ENCODE measurements around the gene EPOP.

The EPOP gene

DNA sequence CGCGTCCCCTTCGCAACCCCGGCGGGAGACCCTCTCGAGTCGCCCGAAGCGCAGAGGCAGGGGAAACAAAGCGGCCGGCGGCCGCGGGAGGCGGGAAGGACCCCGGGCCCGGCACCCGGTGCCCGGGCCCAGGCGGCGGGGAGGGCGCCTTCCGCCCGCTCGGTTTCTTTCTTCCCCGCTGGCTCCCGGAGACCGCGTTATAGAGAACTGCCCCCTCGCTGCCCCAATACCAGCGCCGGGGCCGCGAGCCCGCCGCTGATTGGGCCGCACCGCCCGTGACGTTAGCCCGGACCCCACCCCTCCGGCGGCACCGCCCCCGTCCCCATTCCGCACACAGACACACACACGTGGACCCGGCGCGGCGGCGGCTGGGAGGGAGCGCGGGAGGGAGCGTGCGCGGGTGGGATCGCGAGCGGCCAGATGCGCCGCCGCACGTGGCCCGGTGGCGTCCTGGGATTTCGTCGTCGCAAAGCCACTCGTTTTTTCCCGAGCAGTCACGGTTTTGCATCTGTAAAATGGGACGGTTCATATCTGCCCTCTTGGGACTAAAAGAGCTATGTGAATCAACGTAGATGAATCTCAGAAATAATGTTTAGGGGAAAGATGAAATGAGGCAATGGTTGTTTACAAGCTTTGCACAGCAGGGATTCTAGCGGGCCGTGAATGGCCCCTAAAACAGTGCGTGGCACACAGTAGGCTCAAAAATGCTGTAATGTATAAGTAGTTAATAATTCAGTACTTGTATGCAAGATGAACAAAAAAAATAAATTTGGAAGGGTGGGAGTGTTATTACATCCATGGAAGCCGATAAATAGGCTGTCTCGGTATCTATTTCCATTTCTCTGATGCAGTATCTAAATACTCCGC, at the start of gene EPOP:
Gene EPOP, minus strand, starts transcription at position 209 of the 867 bp plus-strand sequence. CDS start 462 bp downstream, outside the sequence.
- peak; percentile 57 for DNase-seq (ENCODE audit: low spot score)

DNA sequence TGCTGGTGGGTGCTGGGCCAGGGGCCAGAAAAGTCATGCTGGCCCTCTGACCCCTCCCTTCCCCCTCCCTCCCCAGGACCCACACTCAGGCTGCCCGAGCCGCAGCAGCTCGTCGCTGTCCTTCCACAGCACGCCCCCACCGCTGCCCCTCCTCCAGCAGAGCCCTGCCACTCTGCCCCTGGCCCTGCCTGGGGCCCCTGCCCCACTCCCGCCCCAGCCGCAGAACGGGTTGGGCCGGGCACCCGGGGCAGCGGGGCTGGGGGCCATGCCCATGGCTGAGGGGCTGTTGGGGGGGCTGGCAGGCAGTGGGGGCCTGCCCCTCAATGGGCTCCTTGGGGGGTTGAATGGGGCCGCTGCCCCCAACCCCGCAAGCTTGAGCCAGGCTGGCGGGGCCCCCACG, 47.0 kb upstream of the EPOP start:
- no peak for DNase-seq (ENCODE audit: low spot score)

DNA sequence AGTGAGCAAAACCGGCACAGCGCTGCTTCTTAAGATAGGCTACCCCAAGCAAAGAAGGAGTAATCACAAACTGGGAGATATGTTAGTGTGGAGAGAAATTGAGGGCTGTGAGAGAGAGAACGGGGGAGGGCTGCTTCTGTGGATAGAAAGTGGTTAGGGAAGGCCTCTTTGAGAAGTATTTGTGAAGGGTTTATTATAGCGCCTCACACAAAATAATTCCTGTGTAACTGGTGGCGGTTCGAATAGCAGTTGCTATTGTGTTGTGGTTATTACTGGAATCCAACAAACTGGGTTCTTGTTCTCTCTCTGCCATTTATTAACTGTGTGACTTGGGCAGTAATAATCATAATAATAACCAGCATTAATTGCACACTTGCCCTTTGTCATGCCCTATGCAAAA, 46.2 kb upstream of the EPOP start:
- no peak for DNase-seq (ENCODE audit: low spot score)

DNA sequence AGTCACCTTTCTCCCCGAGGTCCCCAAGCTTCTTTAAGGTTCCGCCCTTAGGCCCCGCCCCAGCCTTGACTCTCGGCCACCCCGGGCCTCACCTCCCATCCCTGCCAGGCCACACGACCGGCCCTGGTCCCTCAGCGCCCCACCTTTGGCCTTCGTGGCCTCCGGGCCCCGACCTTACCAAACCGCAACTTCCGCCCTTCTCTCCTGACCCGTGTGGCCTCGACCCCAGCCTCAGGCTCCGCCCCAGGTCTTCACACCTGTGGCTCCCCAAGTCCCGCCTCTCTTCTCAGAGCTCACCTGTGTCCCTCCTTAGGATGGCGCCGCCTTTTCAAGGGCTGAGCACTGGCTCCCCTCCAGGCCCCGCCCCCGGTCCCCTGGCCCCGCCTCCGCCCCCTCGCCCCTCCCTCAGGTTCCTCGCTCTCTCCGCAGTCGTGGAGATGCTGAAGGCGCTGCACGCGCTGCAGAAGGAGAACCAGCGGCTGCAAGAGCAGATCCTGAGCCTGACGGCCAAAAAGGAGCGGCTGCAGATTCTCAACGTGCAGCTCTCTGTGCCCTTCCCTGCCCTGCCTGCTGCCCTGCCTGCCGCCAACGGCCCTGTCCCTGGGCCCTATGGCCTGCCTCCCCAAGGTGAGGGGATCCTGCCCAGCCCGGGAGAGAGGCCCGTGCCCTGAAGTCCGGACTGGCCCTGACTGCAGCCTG, 45.3 kb upstream of the EPOP start:
- DNase-seq (ENCODE audit: low spot score) = no peak

DNA sequence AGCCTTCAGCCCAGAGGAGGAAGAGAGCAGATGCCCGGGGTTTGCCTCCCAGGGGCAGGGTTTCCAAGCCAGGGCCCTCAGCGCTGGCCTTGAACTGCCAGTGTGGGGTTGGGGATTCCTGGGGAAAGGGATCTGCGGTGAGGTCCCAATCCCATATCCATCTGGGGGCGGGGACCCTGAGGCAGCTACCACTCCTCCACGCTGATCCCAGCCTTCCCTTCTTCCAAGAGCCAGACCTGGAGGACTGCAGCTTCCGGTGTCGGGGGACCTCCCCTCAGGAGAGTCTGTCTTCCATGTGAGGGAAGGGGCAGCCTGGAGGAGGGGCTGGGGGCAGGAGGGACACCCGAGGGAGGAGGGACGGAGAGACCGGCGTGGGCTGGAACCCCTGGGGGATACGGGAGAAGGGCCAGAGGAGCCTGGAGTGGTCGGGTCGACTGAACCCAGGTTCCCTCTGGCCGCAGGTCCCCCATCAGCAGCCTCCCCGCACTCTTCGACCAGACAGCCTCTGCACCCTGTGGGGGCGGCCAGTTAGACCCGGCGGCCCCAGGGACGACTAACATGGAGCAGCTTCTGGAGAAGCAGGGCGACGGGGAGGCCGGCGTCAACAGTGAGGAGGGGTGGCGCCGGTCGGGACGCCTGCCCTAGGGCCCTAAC, 44.7 kb upstream of the EPOP start:
- no peak for DNase-seq (ENCODE audit: low spot score)

DNA sequence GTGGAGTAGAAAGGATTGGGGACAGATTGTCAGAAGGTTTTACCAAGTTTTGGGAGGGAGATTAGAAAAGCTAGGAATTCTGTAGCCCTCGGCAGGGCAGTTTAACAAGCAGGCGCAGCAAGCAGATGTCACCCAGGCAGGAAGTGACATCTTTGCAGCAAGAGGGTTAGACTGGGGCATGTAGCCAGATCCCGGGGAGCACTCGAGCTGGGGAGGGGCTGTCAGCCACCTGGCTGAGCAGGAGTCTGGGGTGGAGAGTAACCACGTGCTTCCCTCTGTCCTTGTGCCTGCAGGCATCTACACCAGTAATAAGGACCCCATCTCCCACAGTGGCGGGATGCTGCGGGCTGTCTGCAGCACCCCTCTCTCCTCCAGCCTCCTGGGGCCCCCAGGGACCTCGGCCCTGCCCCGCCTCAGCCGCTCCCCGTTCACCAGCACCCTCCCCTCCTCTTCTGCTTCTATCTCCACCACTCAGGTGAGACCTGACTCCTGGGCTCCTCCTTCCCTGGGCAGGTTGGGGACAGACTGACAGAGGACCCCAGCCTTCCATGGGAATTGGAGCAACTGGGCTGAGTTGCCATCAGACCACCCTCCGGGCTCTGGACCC, 42.5 kb upstream of the EPOP start:
- no peak for DNase-seq (ENCODE audit: low spot score)

DNA sequence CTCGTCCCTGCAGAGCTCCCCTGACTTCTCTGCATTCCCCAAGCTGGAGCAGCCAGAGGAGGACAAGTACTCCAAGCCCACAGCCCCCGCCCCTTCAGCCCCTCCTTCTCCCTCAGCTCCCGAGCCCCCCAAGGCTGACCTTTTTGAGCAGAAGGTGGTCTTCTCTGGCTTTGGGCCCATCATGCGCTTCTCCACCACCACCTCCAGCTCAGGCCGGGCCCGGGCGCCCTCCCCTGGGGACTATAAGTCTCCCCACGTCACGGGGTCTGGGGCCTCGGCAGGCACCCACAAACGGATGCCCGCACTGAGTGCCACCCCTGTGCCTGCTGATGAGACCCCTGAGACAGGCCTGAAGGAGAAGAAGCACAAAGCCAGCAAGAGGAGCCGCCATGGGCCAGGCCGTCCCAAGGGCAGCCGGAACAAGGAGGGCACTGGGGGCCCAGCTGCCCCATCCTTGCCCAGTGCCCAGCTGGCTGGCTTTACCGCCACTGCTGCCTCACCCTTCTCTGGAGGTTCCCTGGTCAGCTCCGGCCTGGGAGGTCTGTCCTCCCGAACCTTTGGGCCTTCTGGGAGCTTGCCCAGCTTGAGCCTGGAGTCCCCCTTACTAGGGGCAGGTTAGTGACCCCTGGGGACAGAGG, 41.7 kb upstream of the EPOP start:
- no peak for DNase-seq (ENCODE audit: low spot score)

DNA sequence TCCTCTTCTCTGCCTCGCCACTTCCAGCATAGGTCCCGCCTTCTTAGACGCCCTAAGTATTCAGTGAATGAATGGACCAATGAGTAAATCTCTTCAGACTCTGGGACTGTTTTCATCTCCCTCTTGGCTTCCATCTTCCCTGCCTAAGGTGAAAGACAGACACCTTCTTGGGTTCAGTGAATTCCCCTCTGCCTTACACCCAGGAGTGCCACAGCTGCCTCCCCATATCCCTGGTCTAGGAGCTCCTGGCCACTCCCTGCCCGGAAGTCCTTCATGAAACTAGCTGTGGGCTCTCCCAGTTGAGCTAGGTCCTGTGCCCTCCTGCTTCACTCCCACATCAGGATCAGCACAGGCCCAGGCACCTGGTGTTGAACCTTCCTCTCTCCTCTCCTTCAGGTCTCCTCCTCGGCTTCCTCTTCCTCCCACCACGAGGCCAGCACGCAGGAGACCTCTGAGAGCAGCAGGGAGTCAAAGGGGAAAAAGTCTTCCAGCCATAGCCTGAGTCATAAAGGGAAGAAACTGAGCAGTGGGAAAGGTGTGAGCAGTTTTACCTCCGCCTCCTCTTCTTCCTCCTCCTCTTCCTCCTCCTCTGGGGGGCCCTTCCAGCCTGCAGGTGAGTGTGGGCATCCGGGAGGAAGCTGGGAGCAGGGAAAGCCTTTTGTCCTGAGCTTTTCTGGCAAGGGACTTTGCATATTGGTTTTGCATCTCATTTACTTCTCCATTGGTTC, 40.6 kb upstream of the EPOP start:
- DNase-seq (ENCODE audit: low spot score) = no peak

DNA sequence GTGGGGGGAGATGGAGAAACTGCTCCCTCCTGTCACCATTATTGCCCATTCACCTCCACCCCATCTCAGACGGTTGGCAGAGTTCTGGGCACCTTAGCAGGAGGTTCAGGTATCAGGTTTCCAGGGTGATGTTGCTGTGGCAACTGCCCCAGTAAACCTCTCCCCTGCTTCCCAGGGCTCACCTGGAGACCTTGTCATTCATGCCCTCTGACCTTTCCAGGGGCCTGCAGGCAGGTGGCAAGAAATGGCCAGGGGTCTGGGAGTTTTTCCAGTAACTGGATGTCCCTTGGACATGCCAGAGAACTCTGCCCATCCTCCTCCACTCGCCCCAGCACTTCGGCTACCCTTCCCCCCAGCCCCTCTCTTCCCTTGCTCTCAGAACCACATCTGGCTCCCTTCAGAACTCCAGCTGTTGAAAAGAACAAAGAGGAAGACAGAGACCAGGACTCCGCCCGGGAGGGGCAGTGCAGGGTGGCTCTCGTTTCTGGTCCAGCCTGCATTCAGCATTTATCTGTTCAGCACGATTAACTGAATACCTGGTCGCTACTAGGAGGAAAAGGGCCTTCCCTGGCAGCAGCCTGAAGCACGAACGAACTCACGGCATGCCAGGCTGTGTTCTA, 38.8 kb upstream of the EPOP start:
- no peak for DNase-seq (ENCODE audit: low spot score)

DNA sequence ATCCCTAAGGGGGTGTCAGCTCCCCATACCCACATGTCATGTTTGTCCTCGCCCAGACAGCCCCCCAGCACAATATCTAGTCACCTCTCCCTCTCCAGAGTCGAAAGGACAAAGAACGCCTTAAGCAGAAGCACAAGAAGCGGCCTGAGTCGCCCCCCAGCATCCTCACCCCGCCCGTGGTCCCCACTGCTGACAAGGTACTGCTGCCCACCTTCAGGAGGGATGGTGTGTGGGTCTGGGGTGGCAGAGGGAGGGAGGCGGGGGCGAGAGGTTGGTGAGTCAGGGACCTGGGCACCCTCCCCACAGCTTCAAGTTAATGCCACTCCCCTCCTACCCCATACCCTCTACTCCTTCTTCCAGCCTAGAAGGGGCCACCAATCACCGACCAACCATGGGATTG, 37.8 kb upstream of the EPOP start:
- DNase-seq (ENCODE audit: low spot score) = no peak

DNA sequence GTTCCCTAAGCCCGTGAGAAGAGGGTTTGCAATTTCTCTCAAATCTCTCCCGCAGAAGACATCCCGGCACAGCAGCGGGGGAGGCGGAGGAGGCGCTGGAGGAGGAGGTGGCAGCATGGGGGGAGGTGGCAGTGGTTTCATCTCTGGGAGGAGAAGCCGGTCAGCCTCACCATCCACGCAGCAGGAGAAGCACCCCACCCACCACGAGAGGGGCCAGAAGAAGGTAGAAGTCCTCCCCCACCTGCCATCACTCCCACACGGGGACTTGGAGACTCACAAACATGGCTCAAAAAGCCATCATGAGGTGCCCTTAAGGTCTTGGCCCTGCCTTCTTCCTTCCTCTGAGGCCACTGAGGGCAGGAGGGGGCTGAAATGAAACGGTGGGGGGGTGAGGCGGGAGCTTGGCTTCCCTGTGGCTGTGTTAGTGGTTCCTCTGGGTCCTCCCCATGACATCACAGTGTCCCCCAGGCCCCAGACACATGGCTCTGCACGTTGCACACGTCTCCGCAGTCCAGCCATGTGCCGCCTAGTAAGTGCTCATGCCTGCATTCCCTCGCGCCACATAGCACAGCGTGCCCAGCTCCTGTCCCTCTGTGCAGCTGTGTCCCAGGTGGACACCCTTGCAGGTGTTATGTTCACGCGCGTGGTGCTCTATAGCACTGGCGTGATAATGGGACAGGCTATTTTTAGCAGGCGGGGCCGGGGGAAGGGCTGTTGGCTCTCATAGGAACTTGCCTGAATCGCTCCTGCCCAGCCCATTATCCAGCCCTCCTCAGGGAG, 37.2 kb upstream of the EPOP start:
- no peak for DNase-seq (ENCODE audit: low spot score)

DNA sequence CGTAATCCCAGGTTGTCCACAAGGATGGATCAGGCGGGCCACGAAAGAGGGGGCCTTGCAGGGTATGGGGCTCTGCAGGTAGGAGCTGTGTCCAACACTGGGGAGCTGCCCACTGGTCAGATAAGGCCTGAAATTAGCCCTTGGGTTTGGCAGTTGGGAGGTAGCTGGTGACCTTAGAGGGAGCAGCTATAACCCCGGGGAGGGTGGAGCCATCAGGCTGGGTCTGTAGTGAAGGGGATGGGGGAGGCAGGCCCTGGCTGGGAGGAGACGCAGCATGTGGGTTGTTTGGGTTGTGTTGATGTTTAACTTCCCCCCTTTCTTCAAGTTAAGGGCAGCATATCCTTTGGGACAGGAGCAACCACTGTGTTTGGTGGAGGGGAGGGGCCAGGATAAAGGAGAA, 36.2 kb upstream of the EPOP start:
- no peak for DNase-seq (ENCODE audit: low spot score)

DNA sequence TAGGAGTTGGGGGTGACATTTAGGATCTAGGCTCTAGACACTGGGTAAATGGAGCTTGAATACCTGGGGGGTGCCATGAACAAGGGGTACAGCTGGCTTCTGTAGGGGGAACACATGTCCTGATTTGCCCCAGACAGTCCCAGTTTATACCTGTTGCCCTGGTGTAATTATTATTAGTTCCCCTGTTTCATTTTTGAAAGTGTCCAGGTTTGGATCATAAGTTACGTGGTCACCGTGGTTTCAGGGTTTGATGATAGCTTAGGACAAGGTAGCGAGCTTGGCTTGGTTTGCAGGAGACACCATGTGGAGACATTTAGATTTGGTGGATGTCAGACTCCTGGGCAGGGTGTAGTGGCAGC, 35.8 kb upstream of the EPOP start:
- no peak for DNase-seq (ENCODE audit: low spot score)

DNA sequence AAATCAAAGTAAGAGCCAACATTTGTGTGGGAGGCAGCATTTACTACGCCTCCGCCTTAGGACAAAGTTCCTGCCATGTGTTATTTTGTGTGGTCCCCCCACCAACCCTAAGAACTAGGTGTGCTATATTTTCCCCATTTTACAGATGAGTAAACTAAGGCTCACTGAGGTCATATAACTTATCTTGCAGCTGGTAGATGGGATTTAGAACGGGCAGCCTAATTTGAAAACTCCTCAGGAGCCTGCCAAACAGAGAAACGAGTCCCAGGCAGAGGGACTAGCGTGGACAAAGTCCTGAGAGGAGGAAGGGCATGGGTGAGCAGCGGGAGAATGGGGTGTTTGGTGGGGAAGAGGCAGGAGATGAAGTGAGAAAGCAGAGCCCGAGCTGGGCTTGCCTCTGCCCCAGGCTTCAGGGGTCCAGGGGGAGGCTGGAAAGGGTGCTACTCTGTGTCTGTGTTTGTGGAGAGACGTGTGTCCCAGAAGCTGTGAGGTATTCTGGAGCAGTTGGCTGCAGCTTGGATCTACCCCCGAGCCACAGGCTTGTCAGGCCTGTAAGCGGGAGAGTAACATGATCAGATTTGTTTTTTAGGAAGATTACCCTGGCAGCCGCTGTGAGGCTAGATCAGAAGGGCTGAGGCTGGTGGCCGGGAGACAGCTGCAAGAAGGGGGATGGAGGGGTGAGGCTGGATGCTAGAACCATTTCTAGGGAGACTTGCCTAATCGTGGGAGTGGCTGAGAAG, 35.3 kb upstream of the EPOP start:
- DNase-seq (ENCODE audit: low spot score) = no peak

DNA sequence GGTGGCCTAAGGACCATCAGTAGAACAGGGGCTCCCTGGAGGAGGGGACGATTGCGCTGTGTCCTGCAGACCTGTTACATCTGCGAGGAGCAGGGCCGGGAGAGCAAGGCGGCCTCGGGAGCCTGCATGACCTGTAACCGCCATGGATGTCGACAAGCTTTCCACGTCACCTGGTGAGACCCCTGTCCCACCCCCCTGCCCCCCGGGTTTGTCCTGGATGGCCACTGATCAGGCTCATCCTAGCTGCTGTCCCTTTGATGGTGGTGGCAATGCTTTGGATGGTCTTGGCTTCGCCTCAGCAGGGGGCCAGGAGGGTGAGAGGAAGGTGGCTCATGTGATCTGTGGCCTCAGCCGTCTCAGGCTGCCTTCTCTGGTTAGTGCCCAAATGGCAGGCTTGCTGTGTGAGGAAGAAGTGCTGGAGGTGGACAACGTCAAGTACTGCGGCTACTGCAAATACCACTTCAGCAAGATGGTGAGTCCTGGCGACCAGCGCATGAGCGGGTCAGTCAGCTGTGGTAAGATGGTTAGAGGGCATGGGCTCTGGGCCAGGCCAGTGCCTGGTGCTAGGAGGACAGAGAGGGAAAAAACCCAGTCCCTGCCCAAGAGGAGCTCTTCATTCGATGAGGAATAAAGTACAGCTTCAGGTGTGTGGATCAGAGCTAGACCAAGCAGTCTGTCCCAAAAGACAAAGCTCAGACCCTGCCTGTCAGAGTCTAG, 34.5 kb upstream of the EPOP start:
- no peak for DNase-seq (ENCODE audit: low spot score)

DNA sequence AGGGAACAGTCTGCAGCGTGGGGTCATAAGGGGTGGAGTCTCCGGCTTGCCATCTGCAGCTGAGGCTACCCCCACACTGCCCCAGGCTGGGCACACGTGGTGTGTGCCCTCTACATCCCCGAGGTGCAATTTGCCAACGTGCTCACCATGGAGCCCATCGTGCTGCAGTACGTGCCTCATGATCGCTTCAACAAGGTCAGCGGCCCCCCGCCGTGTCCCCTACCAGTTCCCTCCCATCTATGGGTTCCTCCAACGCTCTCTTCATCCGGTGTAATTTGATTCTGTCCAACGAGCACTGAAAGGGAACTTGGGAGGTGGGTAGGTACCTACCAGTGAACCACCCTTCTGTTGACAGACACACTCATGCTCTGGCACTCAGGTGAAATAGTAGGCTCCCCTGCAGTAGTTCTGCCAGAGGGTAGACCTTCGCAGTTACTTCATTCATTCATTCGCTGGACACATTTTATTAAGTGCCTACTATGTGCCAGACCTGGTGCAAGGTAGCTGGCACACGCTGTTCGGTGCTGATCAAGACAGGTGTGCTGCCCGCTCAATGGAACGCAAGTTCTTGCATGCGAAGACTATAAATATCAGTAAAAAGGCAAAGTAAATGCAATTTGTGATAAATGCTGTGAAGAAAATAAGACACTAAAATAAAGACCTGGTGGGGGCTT, 33.1 kb upstream of the EPOP start:
- DNase-seq (ENCODE audit: low spot score) = no peak

DNA sequence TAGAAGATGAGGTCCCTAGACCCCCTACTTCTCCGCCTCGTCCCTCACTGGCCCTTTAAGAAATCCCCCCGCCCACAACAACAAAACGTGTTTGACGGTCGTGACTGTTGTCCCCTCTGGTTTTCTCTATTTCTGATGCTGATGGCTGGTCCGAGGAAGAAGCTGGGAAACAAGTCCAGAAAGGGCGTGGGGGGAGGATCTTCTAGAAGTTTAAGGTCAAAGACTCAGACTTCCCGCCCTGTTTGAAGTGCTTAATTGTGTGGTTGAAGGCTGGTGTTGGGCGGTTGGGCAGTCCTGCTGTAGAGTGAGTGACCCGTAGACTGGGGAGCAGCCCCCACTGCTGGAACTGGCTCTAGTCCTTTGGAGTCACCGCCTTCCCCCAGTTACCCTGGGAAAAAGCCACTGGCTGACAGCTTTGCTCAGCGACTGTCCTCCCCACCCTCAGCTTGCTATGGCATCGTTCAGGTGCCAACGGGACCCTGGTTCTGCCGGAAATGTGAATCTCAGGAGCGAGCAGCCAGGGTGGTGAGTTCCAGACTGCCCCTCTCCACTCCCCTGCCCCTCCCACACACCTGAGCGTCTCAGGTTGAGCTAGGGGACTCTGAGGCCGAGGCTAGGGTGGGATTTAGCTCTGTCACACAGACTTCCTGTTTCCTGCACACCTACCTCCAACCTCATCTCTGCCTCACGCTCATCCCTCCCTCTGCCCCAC, 31.9 kb upstream of the EPOP start:
- no peak for DNase-seq (ENCODE audit: low spot score)
